Astrocyte of the spinal cord (primary cell): ENCODE results near the gene NELFCD.

Experiments used
- DNase-seq: peaks from one replicate; pipeline ENCODE4 v3.0.0; 2011; ENCODE audit warnings: low read depth, low spot score
- H3K4me3 ChIP-seq: 2 replicates; pipeline ENCODE4 v1.5.1; 2011; ENCODE audit warnings: low read depth, mild to moderate bottlenecking, low read length, moderate library complexity
- CTCF ChIP-seq: IDR thresholded peaks from 2 replicates; pipeline ENCODE4 v1.5.1; 2012; ENCODE audit warnings: low read depth, mild to moderate bottlenecking, low read length, inconsistent platforms
- in situ Hi-C: cut with HindIII; loops from 2 replicates; pipeline ENCODE4 v1.10.0; 2017; ENCODE audit warnings: low sequenced_read_pairs

NELFCD gene

GRCh38 chr20:59030911-59031563 is 50.0 kb downstream of the NELFCD start:
- no peak for TF ChIP-seq CTCF
- peak overlapping the region; percentile 61 for H3K4me3 ChIP-seq
- no peak for DNase-seq
- in situ Hi-C loops: no loop called here

- in situ Hi-C loops: no loop called here
Observed at GRCh38 chr20:59031564-59032022, 50.5 kb downstream of the NELFCD start.

GRCh38 chr20:59032023-59032712 is 51.1 kb downstream of the NELFCD start, which contains the start of gene ATP5F1E:
ATP5F1E (minus strand) TSS chr20:59032335; CDS start chr20:59032251, 84 bp downstream.
- DNase-seq: peak; percentile 96
- TF ChIP-seq CTCF: no peak
- in situ Hi-C loops: no loop called here
- H3K4me3 ChIP-seq: peak within 1 kb of the TSS; percentile 61

More at GRCh38 chr20:59031564-59032022, 50.5 kb downstream of the NELFCD start:
- no peak for TF ChIP-seq CTCF
- DNase-seq: no peak
- peak overlapping the region; percentile 61 for H3K4me3 ChIP-seq

GRCh38 chr20:59032713-59033059 is 51.6 kb downstream of the NELFCD start:
- no peak for TF ChIP-seq CTCF
- in situ Hi-C loops: no loop called here
- no peak for DNase-seq
- peak overlapping the region; percentile 61 for H3K4me3 ChIP-seq

GRCh38 chr20:59033093-59033492 is 52.0 kb downstream of the NELFCD start:
- no peak for DNase-seq
- no peak for TF ChIP-seq CTCF
- in situ Hi-C loops: no loop called here
- peak overlapping the region; percentile 61 for H3K4me3 ChIP-seq

- no peak for DNase-seq
- H3K4me3 ChIP-seq: no peak overlapping the region
- in situ Hi-C loops: no loop called here
- no peak for TF ChIP-seq CTCF
Observed at GRCh38 chr20:59033616-59034165, 52.6 kb downstream of the NELFCD start.
